HL-60 (cell line): ENCODE data around the gene ARHGEF7.

Experiments
- DNase-seq, 2 experiments: peaks; one replicate each; pipeline ENCODE4 v3.0.0-alpha.2; 2010 to 2020; ENCODE audit warnings: low read depth in 1 of 2, low spot score in 1 of 2
- H3K27ac ChIP-seq: fragments of 250-450 bp; sonication (Bioruptor Pico); replicated peaks from 2 replicates; pipeline ENCODE4 v1.5.1; 2020; ENCODE audit warnings: mild to moderate bottlenecking, moderate library complexity
- H3K27me3 ChIP-seq: fragments of 250-450 bp; sonication (Bioruptor Pico); 2 replicates; pipeline ENCODE4 v1.5.1; 2021; ENCODE audit warnings: mild to moderate bottlenecking, moderate library complexity; ENCODE audit not compliant: insufficient read depth, poor library complexity, severe bottlenecking
- H3K4me3 ChIP-seq: replicated peaks from 2 replicates; pipeline ENCODE4 v1.5.1; 2011; ENCODE audit warnings: mild to moderate bottlenecking, control low read depth, low read length; ENCODE audit not compliant: insufficient read depth
- CTCF ChIP-seq: IDR thresholded peaks from one replicate; pipeline ENCODE4 v1.5.1; 2011; ENCODE audit warnings: low read length, control low read depth, inconsistent platforms; ENCODE audit not compliant: insufficient read depth
- GABPA ChIP-seq: IDR thresholded peaks from 2 replicates; pipeline ENCODE4 v1.6.1; 2012; ENCODE audit warnings: low read depth
- POLR2AphosphoS5 ChIP-seq: IDR thresholded peaks from 2 replicates; pipeline ENCODE4 v1.6.1; 2012; ENCODE audit warnings: low read depth
- REST ChIP-seq: IDR thresholded peaks from 2 replicates; pipeline ENCODE4 v1.6.1; 2012; ENCODE audit warnings: low read depth; ENCODE audit not compliant: insufficient replicate concordance
- SPI1 ChIP-seq: IDR thresholded peaks from 2 replicates; pipeline ENCODE4 v1.6.1; 2012; ENCODE audit warnings: low read depth, mild to moderate bottlenecking, borderline replicate concordance

Gene ARHGEF7

GRCh38 chr13:111211789-111212516 lies 96.8 kb downstream of the ARHGEF7 start:
- no peak for DNase-seq
- H3K27me3 ChIP-seq: no peaks in the 10 kb centered on the region
- TF ChIP-seq REST: no peak
- no peak for TF ChIP-seq GABPA
- no peak for TF ChIP-seq SPI1
- no peak for TF ChIP-seq CTCF
- TF ChIP-seq POLR2AphosphoS5: no peak
- no peak overlapping the region for H3K4me3 ChIP-seq
- H3K27ac ChIP-seq: no peak overlapping the region

- H3K27ac ChIP-seq: no peak overlapping the region
- no peak for DNase-seq
- TF ChIP-seq SPI1 (no peak), CTCF (no peak), REST (no peak), GABPA (no peak), POLR2AphosphoS5 (no peak)
- H3K27me3 ChIP-seq: no peaks in the 10 kb centered on the region
- no peak overlapping the region for H3K4me3 ChIP-seq
Measured at GRCh38 chr13:111212517-111212873, 97.4 kb downstream of the ARHGEF7 start.

- peak; percentile 64 to 96 for DNase-seq
- Histone ChIP-seq H3K27ac (peak overlapping the region; percentile 48), H3K4me3 (no peak overlapping the region; the same call in 1 of the 2 replicates), H3K27me3 (no peaks in the 10 kb centered on the region)
- no peak; the same call in 1 of the 2 replicates for TF ChIP-seq SPI1
- TF ChIP-seq REST: no peak
- TF ChIP-seq CTCF: no peak
- TF ChIP-seq GABPA: no peak
- TF ChIP-seq POLR2AphosphoS5: peak; percentile 49; the same call in 1 of the 2 replicates
Measured at GRCh38 chr13:111213964-111214726, 99.0 kb downstream of the ARHGEF7 start.
